ENCODE measurements around the gene INHBE. TPM values are rescaled to one million over a fixed set of nuclear protein-coding genes. Genes with fewer than 3 reads are reported as not detected.

The INHBE gene
- total and polyA plus RNA-seq, 2 of the 8 experiments (the other 6 are each of a cell fraction or from before 2014, with no cell fraction given): 10.2 to 18.8 TPM

- Histone ChIP-seq H3K4me2 (ENCODE audit: insufficient read depth in 1 of 2, low read depth in 2 of 2, low read length in 2 of 2) (peak overlapping the region; percentile 95), H3K36me3 (ENCODE audit: control insufficient read depth in 2 of 4, insufficient read depth in 4 of 4, low read length in 3 of 4) (peaks cover 0 to 4% (median 0%) of the 10 kb centered on the region in 4 experiments; a peak in 1 of 8 replicates), H2BK12ac (ENCODE audit: low read depth, low read length) (peak overlapping the region; percentile 93), H4K8ac (ENCODE audit: extremely low read depth, insufficient read depth, low read length) (no peak overlapping the region), H4K91ac (replicated peaks; ENCODE audit: insufficient read length, low read length) (peak overlapping the region; percentile 59), H2BK15ac (ENCODE audit: low read length) (peak overlapping the region; percentile 84; the same call in 1 of the 2 replicates), H3K23me2 (ENCODE audit: low read depth, low read length) (peaks cover 14% of the 10 kb centered on the region), H3K4me1 (replicated peaks in 1 of 4; ENCODE audit: control insufficient read depth in 3 of 4, insufficient read depth in 4 of 4, low read length in 3 of 4) (peaks cover 0 to 31% (median 20%) of the 10 kb centered on the region in 4 experiments; a peak in 6 of 7 replicates), H3K18ac (ENCODE audit: extremely low read depth, low read length) (peak overlapping the region; percentile 96), H3K27me3 (replicated peaks in 1 of 4; ENCODE audit: control insufficient read depth in 3 of 4, extremely low read depth in 1 of 4, insufficient read depth in 3 of 4, low read length in 3 of 4) (no peaks in the 10 kb centered on the region), H2BK120ac (replicated peaks; ENCODE audit: low read depth, low read length) (no peak overlapping the region), H3K27ac (ENCODE audit: low read depth, low read length) (no peak overlapping the region), H3K79me1 (ENCODE audit: low read depth, low read length) (no peaks in the 10 kb centered on the region), H3K56ac (replicated peaks; ENCODE audit: insufficient read length, low read depth, low read length) (no peak overlapping the region), H3K4me3 (ENCODE audit: extremely low read depth in 1 of 4, insufficient read depth in 2 of 4, low read depth in 3 of 4, low read length in 4 of 4) (peak overlapping the region; percentile 33 to 91 (median 50)), H3K9ac (replicated peaks in 1 of 4; ENCODE audit: extremely low read depth in 1 of 4, low read depth in 3 of 4, low read length in 3 of 4) (peak overlapping the region in 3 of 4 experiments; percentile 0 to 59 (median 45); a peak in 4 of 7 replicates), H2BK20ac (ENCODE audit: low read length) (peak overlapping the region; percentile 38; the same call in 1 of the 2 replicates), H3K79me2 (ENCODE audit: control insufficient read depth in 1 of 2, insufficient read depth in 2 of 2, low read length in 2 of 2) (peaks cover 0 to 16% of the 10 kb centered on the region in 2 experiments; a peak in 1 of 4 replicates), H3K23ac (ENCODE audit: insufficient read length) (no peak overlapping the region), H3K4ac (replicated peaks; ENCODE audit: insufficient read length, low read depth, low read length) (peak overlapping the region; percentile 48), H2AFZ (ENCODE audit: low read length) (no peak overlapping the region), H2AK5ac (ENCODE audit: low read depth, low read length) (peak overlapping the region; percentile 85; the same call in 1 of the 2 replicates), H4K20me1 (replicated peaks in 1 of 2; ENCODE audit: control insufficient read depth in 1 of 2, insufficient read depth in 2 of 2, low read length in 2 of 2) (no peaks in the 10 kb centered on the region), H2BK5ac (ENCODE audit: low read depth, low read length) (peak overlapping the region; percentile 81; the same call in 1 of the 2 replicates), H3K14ac (ENCODE audit: insufficient read length) (no peak overlapping the region), H4K5ac (ENCODE audit: insufficient read length, low read depth, low read length) (peak overlapping the region; percentile 39), H3K9me3 (ENCODE audit: insufficient read depth in 2 of 2, low read depth in 1 of 2, low read length in 1 of 2) (no peaks in the 10 kb centered on the region)
- ChIA-PET POLR2A (ENCODE audit: partially characterized antibody) (interaction anchor here (0.6 to 11.2 kb wide), 38 partner anchors 8 to 232 kb away, joined by 3 to 168 read pairs (median 6); partner anchors contain the start of genes INHBC, MBD6, R3HDM2 and SHMT2), CTCF (ENCODE audit: partially characterized antibody) (interaction anchor here (0.6 to 18.5 kb wide), 38 partner anchors 8 to 773 kb away, joined by 3 to 478 read pairs (median 5); partner anchors contain the start of genes ARHGAP9, DDIT3, INHBC and MARS1)
- 33% methylated on average over 15 of the region's 15 CpGs; no CpG with 5 or more reads in 1 of the 2 experiments for WGBS, 2 experiments (ENCODE audit: extremely low coverage in 1 of 2, insufficient coverage in 1 of 2, insufficient read length in 1 of 2, insufficient replicate concordance in 2 of 2, low coverage in 1 of 2, low lambda C conversion rate in 2 of 2, missing lambda C conversion rate in 1 of 2)
- DNase-seq (ENCODE audit: low read depth in 1 of 2, low spot score in 2 of 2) (peak in 1 of 2 experiments; percentile 80), FAIRE-seq (peak; percentile 45)
- TF ChIP-seq TEAD4 (IDR thresholded peaks at IDR 0.05; ENCODE audit: low read depth, low read length): peak; percentile 63
- peak; percentile 15 for TF ChIP-seq KDM4A (IDR thresholded peaks at IDR 0.05; ENCODE audit: low read depth, low read length, severe bottlenecking)
- TF ChIP-seq TAF7 (optimal IDR thresholded peaks at IDR 0.05; ENCODE audit: borderline replicate concordance, low read depth, low read length): peak; percentile 25
- TF ChIP-seq TAF1 (IDR thresholded peaks at IDR 0.05; ENCODE audit: low read depth, low read length): peak; percentile 32; the same call in 1 of the 2 replicates
- peak; percentile 47; the same call in 1 of the 2 replicates for TF ChIP-seq CREB1 (IDR thresholded peaks at IDR 0.05)
- TF ChIP-seq YY1 (IDR thresholded peaks at IDR 0.05; ENCODE audit: low read depth, low read length): 0 out of 2 replicates have a peak, but pooled peaks have one; percentile 22
- no peak for TF ChIP-seq EZH2 (IDR thresholded peaks at IDR 0.05; ENCODE audit: low read depth, low read length, severe bottlenecking)
- TF ChIP-seq KDM1A (IDR thresholded peaks at IDR 0.05; ENCODE audit: borderline replicate concordance, low read length): peak; percentile 23; the same call in 1 of the 2 replicates
- TF ChIP-seq RNF2 (IDR thresholded peaks at IDR 0.05; ENCODE audit: borderline replicate concordance, low read depth, low read length, missing control alignments, poor library complexity, severe bottlenecking): no peak
- peak; percentile 91 for TF ChIP-seq MAX (IDR thresholded peaks at IDR 0.05)
- 0 out of 2 replicates have a peak, but pooled peaks have one; percentile 15 for TF ChIP-seq EGR1 (IDR thresholded peaks at IDR 0.05; ENCODE audit: borderline replicate concordance, low read depth, low read length)
Measured at GRCh38 chr12:57456145-57456700, 1.1 kb downstream of the INHBE start.
